HG03064 (cell line): ENCODE data around the gene PGS1.

Experiments used
- ATAC-seq: cut with Tn5 transposase; IDR thresholded peaks from one replicate; pipeline ENCODE4 v1.9.1; 2021; ENCODE audit warnings: low read depth; ENCODE audit not compliant: unreplicated experiment

The PGS1 gene

GRCh38 chr17:78345791-78346494, 32.5 kb upstream of the PGS1 start:
- no peak for ATAC-seq

GRCh38 chr17:78346605-78347250, 31.7 kb upstream of the PGS1 start:
- no peak for ATAC-seq

GRCh38 chr17:78347453-78347852, 31.0 kb upstream of the PGS1 start:
- no peak for ATAC-seq

- ATAC-seq, result no peak
Observed at GRCh38 chr17:78348055-78348770, 30.2 kb upstream of the PGS1 start.

- no peak for ATAC-seq
Observed at GRCh38 chr17:78349891-78350642, 28.4 kb upstream of the PGS1 start.

GRCh38 chr17:78351449-78352006, 26.9 kb upstream of the PGS1 start:
- no peak for ATAC-seq

GRCh38 chr17:78353834-78354233, 24.6 kb upstream of the PGS1 start:
- no peak for ATAC-seq

GRCh38 chr17:78355045-78355641, 23.3 kb upstream of the PGS1 start:
- ATAC-seq, result no peak

GRCh38 chr17:78355701-78356100, 22.7 kb upstream of the PGS1 start:
- no peak for ATAC-seq

- peak; percentile 62 for ATAC-seq
Observed at GRCh38 chr17:78356101-78356713, 22.2 kb upstream of the PGS1 start.

- no peak for ATAC-seq
Observed at GRCh38 chr17:78357177-78357586, 21.3 kb upstream of the PGS1 start.

GRCh38 chr17:78357672-78358537, 20.5 kb upstream of the PGS1 start:
- ATAC-seq, result no peak

GRCh38 chr17:78358538-78359320, 19.7 kb upstream of the PGS1 start:
- ATAC-seq, result no peak

GRCh38 chr17:78359321-78359996, 19.0 kb upstream of the PGS1 start:
- ATAC-seq, result no peak

GRCh38 chr17:78359997-78360370, 18.5 kb upstream of the PGS1 start, which contains the start of gene SOCS3:
TSS of gene SOCS3 (minus strand) at chr17:78360077. CDS start at chr17:78359095, 982 bp downstream.
- peak; percentile 28 for ATAC-seq

- ATAC-seq, result peak; percentile 18
Observed at GRCh38 chr17:78360371-78361224, 17.9 kb upstream of the PGS1 start.
